Measurements from ENCODE around the gene ADGRB3.

The ADGRB3 gene

GRCh38 chr6:69337311-69337710, 702.2 kb downstream of the ADGRB3 start:
- no peak overlapping the region for H2BK15ac ChIP-seq (replicated peaks; ENCODE audit: low read depth)
- no peaks in the 10 kb centered on the region for H3K79me1 ChIP-seq (ENCODE audit: low read length)
- H3K23ac ChIP-seq (ENCODE audit: low read length), result no peak overlapping the region
- no peak for DNase-seq
- no peak overlapping the region for H4K8ac ChIP-seq (ENCODE audit: low read depth, low read length)
- no peak overlapping the region for H4K5ac ChIP-seq (ENCODE audit: low read length)
- H2AK5ac ChIP-seq (ENCODE audit: low read length), result no peak overlapping the region
- H2BK5ac ChIP-seq (ENCODE audit: low read length), result no peak overlapping the region
- no peak overlapping the region for H3K9ac ChIP-seq (ENCODE audit: low read length)
- no peaks in the 10 kb centered on the region for H3K4me1 ChIP-seq (ENCODE audit: control insufficient read depth, low read depth, low read length)
- no CpG with 5 or more reads among the region's 3 CpGs for WGBS (ENCODE audit: extremely low coverage, insufficient coverage, low lambda C conversion rate)
- no peaks in the 10 kb centered on the region for H3K79me2 ChIP-seq (ENCODE audit: control insufficient read depth, insufficient read depth, low read length)
- H3K27me3 ChIP-seq (ENCODE audit: insufficient read depth, low read length, poor library complexity), result no peaks in the 10 kb centered on the region
- H3K56ac ChIP-seq (ENCODE audit: low read length), result no peak overlapping the region
- H2BK120ac ChIP-seq (ENCODE audit: low read depth, low read length), result no peak overlapping the region
- no peak overlapping the region for H3K18ac ChIP-seq (ENCODE audit: low read length)
- no peak overlapping the region for H3K4me3 ChIP-seq (ENCODE audit: low read length)
- H3K4ac ChIP-seq (ENCODE audit: low read depth, low read length), result no peak overlapping the region
- H3K27ac ChIP-seq (ENCODE audit: low read depth, low read length), result no peak overlapping the region
- H3K36me3 ChIP-seq (ENCODE audit: control insufficient read depth, insufficient read depth, low read length), result no peaks in the 10 kb centered on the region
- no peak overlapping the region for H3K4me2 ChIP-seq (ENCODE audit: low read length)

GRCh38 chr6:69338431-69339162, 703.5 kb downstream of the ADGRB3 start:
- H3K4ac ChIP-seq (ENCODE audit: low read depth, low read length), result no peak overlapping the region
- WGBS (ENCODE audit: extremely low coverage, insufficient coverage, low lambda C conversion rate), result no CpG with 5 or more reads among the region's 5 CpGs
- H2BK120ac ChIP-seq (ENCODE audit: low read depth, low read length), result no peak overlapping the region
- no peaks in the 10 kb centered on the region for H3K4me1 ChIP-seq (ENCODE audit: control insufficient read depth, low read depth, low read length)
- no peak overlapping the region for H3K4me3 ChIP-seq (ENCODE audit: low read length)
- H2BK15ac ChIP-seq (replicated peaks; ENCODE audit: low read depth), result no peak overlapping the region
- no peak overlapping the region for H4K8ac ChIP-seq (ENCODE audit: low read depth, low read length)
- no peaks in the 10 kb centered on the region for H3K27me3 ChIP-seq (ENCODE audit: insufficient read depth, low read length, poor library complexity)
- H4K5ac ChIP-seq (ENCODE audit: low read length), result no peak overlapping the region
- no peak for DNase-seq
- H3K9ac ChIP-seq (ENCODE audit: low read length), result no peak overlapping the region
- H3K79me1 ChIP-seq (ENCODE audit: low read length), result no peaks in the 10 kb centered on the region
- no peak overlapping the region for H3K56ac ChIP-seq (ENCODE audit: low read length)
- H2AK5ac ChIP-seq (ENCODE audit: low read length), result no peak overlapping the region
- H3K36me3 ChIP-seq (ENCODE audit: control insufficient read depth, insufficient read depth, low read length), result no peaks in the 10 kb centered on the region
- no peak overlapping the region for H3K4me2 ChIP-seq (ENCODE audit: low read length)
- H3K18ac ChIP-seq (ENCODE audit: low read length), result no peak overlapping the region
- no peaks in the 10 kb centered on the region for H3K79me2 ChIP-seq (ENCODE audit: control insufficient read depth, insufficient read depth, low read length)
- H3K23ac ChIP-seq (ENCODE audit: low read length), result no peak overlapping the region
- no peak overlapping the region for H2BK5ac ChIP-seq (ENCODE audit: low read length)
- no peak overlapping the region for H3K27ac ChIP-seq (ENCODE audit: low read depth, low read length)

GRCh38 chr6:69339163-69339550, 704.1 kb downstream of the ADGRB3 start:
- WGBS (ENCODE audit: extremely low coverage, insufficient coverage, low lambda C conversion rate), result no CpG with 5 or more reads among the region's 6 CpGs
- Histone ChIP-seq H3K79me1 (ENCODE audit: low read length) (no peaks in the 10 kb centered on the region), H4K5ac (ENCODE audit: low read length) (no peak overlapping the region), H3K4me3 (ENCODE audit: low read length) (no peak overlapping the region), H3K36me3 (ENCODE audit: control insufficient read depth, insufficient read depth, low read length) (no peaks in the 10 kb centered on the region), H3K9ac (ENCODE audit: low read length) (no peak overlapping the region), H3K27ac (ENCODE audit: low read depth, low read length) (no peak overlapping the region), H2AK5ac (ENCODE audit: low read length) (no peak overlapping the region), H3K56ac (ENCODE audit: low read length) (no peak overlapping the region), H3K79me2 (ENCODE audit: control insufficient read depth, insufficient read depth, low read length) (no peaks in the 10 kb centered on the region), H3K4me1 (ENCODE audit: control insufficient read depth, low read depth, low read length) (no peaks in the 10 kb centered on the region), H2BK5ac (ENCODE audit: low read length) (no peak overlapping the region), H3K23ac (ENCODE audit: low read length) (no peak overlapping the region), H3K4ac (ENCODE audit: low read depth, low read length) (no peak overlapping the region), H2BK120ac (ENCODE audit: low read depth, low read length) (no peak overlapping the region), H3K27me3 (ENCODE audit: insufficient read depth, low read length, poor library complexity) (no peaks in the 10 kb centered on the region), H2BK15ac (replicated peaks; ENCODE audit: low read depth) (no peak overlapping the region), H3K4me2 (ENCODE audit: low read length) (no peak overlapping the region), H3K18ac (ENCODE audit: low read length) (no peak overlapping the region), H4K8ac (ENCODE audit: low read depth, low read length) (no peak overlapping the region)
- no peak for DNase-seq

GRCh38 chr6:69340196-69340595, 705.1 kb downstream of the ADGRB3 start:
- Histone ChIP-seq H3K27ac (ENCODE audit: low read depth, low read length) (no peak overlapping the region), H2AK5ac (ENCODE audit: low read length) (no peak overlapping the region), H4K8ac (ENCODE audit: low read depth, low read length) (no peak overlapping the region), H2BK120ac (ENCODE audit: low read depth, low read length) (no peak overlapping the region), H3K56ac (ENCODE audit: low read length) (no peak overlapping the region), H2BK5ac (ENCODE audit: low read length) (no peak overlapping the region), H3K27me3 (ENCODE audit: insufficient read depth, low read length, poor library complexity) (no peaks in the 10 kb centered on the region), H3K4me2 (ENCODE audit: low read length) (no peak overlapping the region), H3K4ac (ENCODE audit: low read depth, low read length) (no peak overlapping the region), H3K18ac (ENCODE audit: low read length) (no peak overlapping the region), H3K23ac (ENCODE audit: low read length) (no peak overlapping the region), H3K4me1 (ENCODE audit: control insufficient read depth, low read depth, low read length) (no peaks in the 10 kb centered on the region), H3K79me2 (ENCODE audit: control insufficient read depth, insufficient read depth, low read length) (no peaks in the 10 kb centered on the region), H3K36me3 (ENCODE audit: control insufficient read depth, insufficient read depth, low read length) (no peaks in the 10 kb centered on the region), H3K9ac (ENCODE audit: low read length) (no peak overlapping the region), H2BK15ac (replicated peaks; ENCODE audit: low read depth) (no peak overlapping the region), H4K5ac (ENCODE audit: low read length) (no peak overlapping the region), H3K79me1 (ENCODE audit: low read length) (no peaks in the 10 kb centered on the region), H3K4me3 (ENCODE audit: low read length) (no peak overlapping the region)
- no peak for DNase-seq
- WGBS (ENCODE audit: extremely low coverage, insufficient coverage, low lambda C conversion rate), result no CpG with 5 or more reads among the region's 1 CpG

GRCh38 chr6:69343851-69344250, 708.8 kb downstream of the ADGRB3 start:
- no peaks in the 10 kb centered on the region for H3K36me3 ChIP-seq (ENCODE audit: control insufficient read depth, insufficient read depth, low read length)
- WGBS (ENCODE audit: extremely low coverage, insufficient coverage, low lambda C conversion rate), result no CpG with 5 or more reads among the region's 2 CpGs
- H2BK5ac ChIP-seq (ENCODE audit: low read length), result no peak overlapping the region
- H3K4ac ChIP-seq (ENCODE audit: low read depth, low read length), result no peak overlapping the region
- no peak overlapping the region for H4K8ac ChIP-seq (ENCODE audit: low read depth, low read length)
- H3K9ac ChIP-seq (ENCODE audit: low read length), result no peak overlapping the region
- no peaks in the 10 kb centered on the region for H3K79me2 ChIP-seq (ENCODE audit: control insufficient read depth, insufficient read depth, low read length)
- H3K4me2 ChIP-seq (ENCODE audit: low read length), result no peak overlapping the region
- H2AK5ac ChIP-seq (ENCODE audit: low read length), result no peak overlapping the region
- H3K79me1 ChIP-seq (ENCODE audit: low read length), result no peaks in the 10 kb centered on the region
- no peak overlapping the region for H3K23ac ChIP-seq (ENCODE audit: low read length)
- H3K27me3 ChIP-seq (ENCODE audit: insufficient read depth, low read length, poor library complexity), result no peaks in the 10 kb centered on the region
- no peaks in the 10 kb centered on the region for H3K4me1 ChIP-seq (ENCODE audit: control insufficient read depth, low read depth, low read length)
- H3K56ac ChIP-seq (ENCODE audit: low read length), result no peak overlapping the region
- H3K18ac ChIP-seq (ENCODE audit: low read length), result no peak overlapping the region
- H3K27ac ChIP-seq (ENCODE audit: low read depth, low read length), result no peak overlapping the region
- H4K5ac ChIP-seq (ENCODE audit: low read length), result no peak overlapping the region
- H2BK15ac ChIP-seq (replicated peaks; ENCODE audit: low read depth), result no peak overlapping the region
- H3K4me3 ChIP-seq (ENCODE audit: low read length), result no peak overlapping the region
- DNase-seq, result peak; percentile 13
- no peak overlapping the region for H2BK120ac ChIP-seq (ENCODE audit: low read depth, low read length)

GRCh38 chr6:69349771-69350170, 714.7 kb downstream of the ADGRB3 start:
- Histone ChIP-seq H4K8ac (ENCODE audit: low read depth, low read length) (no peak overlapping the region), H4K5ac (ENCODE audit: low read length) (no peak overlapping the region), H2AK5ac (ENCODE audit: low read length) (no peak overlapping the region), H3K9ac (ENCODE audit: low read length) (no peak overlapping the region), H3K4ac (ENCODE audit: low read depth, low read length) (no peak overlapping the region), H3K56ac (ENCODE audit: low read length) (no peak overlapping the region), H3K79me1 (ENCODE audit: low read length) (no peaks in the 10 kb centered on the region), H3K4me2 (ENCODE audit: low read length) (no peak overlapping the region), H3K23ac (ENCODE audit: low read length) (no peak overlapping the region), H3K4me1 (ENCODE audit: control insufficient read depth, low read depth, low read length) (no peaks in the 10 kb centered on the region), H3K36me3 (ENCODE audit: control insufficient read depth, insufficient read depth, low read length) (no peaks in the 10 kb centered on the region), H3K27me3 (ENCODE audit: insufficient read depth, low read length, poor library complexity) (no peaks in the 10 kb centered on the region), H3K27ac (ENCODE audit: low read depth, low read length) (no peak overlapping the region), H3K18ac (ENCODE audit: low read length) (no peak overlapping the region), H3K79me2 (ENCODE audit: control insufficient read depth, insufficient read depth, low read length) (no peaks in the 10 kb centered on the region), H2BK5ac (ENCODE audit: low read length) (no peak overlapping the region), H3K4me3 (ENCODE audit: low read length) (no peak overlapping the region), H2BK15ac (replicated peaks; ENCODE audit: low read depth) (no peak overlapping the region), H2BK120ac (ENCODE audit: low read depth, low read length) (no peak overlapping the region)
- no CpG with 5 or more reads among the region's 7 CpGs for WGBS (ENCODE audit: extremely low coverage, insufficient coverage, low lambda C conversion rate)
- DNase-seq, result no peak
